T-cell (primary cell): Measurements from ENCODE around the gene ASTL. TPM values are rescaled to one million over a fixed set of nuclear protein-coding genes. Genes with fewer than 3 reads are reported as not detected.
A peak's percentile ranks its signal among the peaks of the same experiment; 100 is the strongest.

Source experiments
- ATAC-seq, 4 experiments: fragments of 200-7000 bp in 3 of 4; fragments of 150-1000 bp in 1 of 4; cut with Tn5 transposase; replicated peaks in 1 of 4; 1 replicate in 3 of 4; 2 replicates in 1 of 4; pipeline ENCODE4 v1.10.0; 2021; ENCODE audit warnings: moderate library complexity in 3 of 4, mild to moderate bottlenecking in 2 of 4, moderate number of reproducible peaks in 1 of 4
- CTCF ChIA-PET, 2 donors: fragments of 300-600 bp; sonication (Branson Sonifier 250); formaldehyde crosslinking; loops; one replicate each; lab custom pipeline; 2022; ENCODE audit warnings: antibody characterized with exemption in 2 of 2; lab: Charles Lee
- POLR2A ChIA-PET, 2 donors: fragments of 300-600 bp; sonication (Branson Sonifier 250); formaldehyde crosslinking; loops; one replicate each; lab custom pipeline; 2022; ENCODE audit warnings: antibody characterized with exemption in 2 of 2; lab: Charles Lee
- DNase-seq, 35 experiments: peaks; one replicate each; pipeline versions ENCODE4 v3.0.0 to v3.0.0-alpha.2; 2013 to 2023
- H3K27ac ChIP-seq: one replicate; pipeline ENCODE4 v1.5.1; 2013; ENCODE audit warnings: low read length
- H3K27me3 ChIP-seq, 2 experiments: replicated peaks in 1 of 2; 1 replicate in 1 of 2; 2 replicates in 1 of 2; pipeline versions ENCODE4 v1.6.1 to v1.7.0; 2013; ENCODE audit warnings: low read length in 1 of 2, mixed read lengths in 1 of 2; ENCODE audit not compliant: control insufficient read depth in 2 of 2, insufficient read depth in 2 of 2; ENCODE audit errors: extremely low read depth in 1 of 2
- H3K36me3 ChIP-seq, 2 donors: 1 replicate in 1 of 2; 2 replicates in 1 of 2; pipeline versions ENCODE4 v1.6.1 to v1.7.0; 2013; ENCODE audit warnings: low read length in 1 of 2; ENCODE audit not compliant: control insufficient read depth in 2 of 2, insufficient read depth in 1 of 2; ENCODE audit errors: extremely low read depth in 1 of 2
- H3K4me1 ChIP-seq, 2 experiments: 1 replicate in 1 of 2; 2 replicates in 1 of 2; pipeline versions ENCODE4 v1.6.1 to v1.7.0; 2013; ENCODE audit warnings: low read length in 2 of 2, mixed read lengths in 1 of 2; ENCODE audit not compliant: insufficient read depth in 2 of 2, control insufficient read depth in 1 of 2; ENCODE audit errors: extremely low read depth in 1 of 2
- H3K4me3 ChIP-seq, 2 donors: 1 replicate in 1 of 2; 2 replicates in 1 of 2; pipeline versions ENCODE4 v1.5.1 to v1.7.0; 2013; ENCODE audit warnings: mild to moderate bottlenecking in 2 of 2, low read length in 1 of 2, moderate library complexity in 1 of 2; ENCODE audit not compliant: control insufficient read depth in 1 of 2; ENCODE audit errors: extremely low read depth in 1 of 2
- H3K9me3 ChIP-seq: 2 replicates; pipeline ENCODE4 v1.7.0; 2013
- H3K27ac Mint-ChIP-seq, 2 donors: one replicate each; pipeline ENCODE4 v1.8.0; 2020 to 2021; ENCODE audit warnings: mild to moderate bottlenecking in 2 of 2, mixed read lengths in 2 of 2
- H3K27me3 Mint-ChIP-seq, 2 donors: one replicate each; pipeline ENCODE4 v1.8.0; 2021 to 2022; ENCODE audit warnings: mixed read lengths in 2 of 2
- H3K36me3 Mint-ChIP-seq: one replicate; pipeline ENCODE4 v1.8.0; 2021; ENCODE audit warnings: mixed read lengths
- H3K4me1 Mint-ChIP-seq, 3 donors: one replicate each; pipeline ENCODE4 v1.8.0; 2020 to 2022; ENCODE audit warnings: mixed read lengths in 3 of 3, mild to moderate bottlenecking in 1 of 3
- H3K4me3 Mint-ChIP-seq, 3 donors: one replicate each; pipeline ENCODE4 v1.8.0; 2020 to 2022; ENCODE audit warnings: mild to moderate bottlenecking in 3 of 3, mixed read lengths in 3 of 3, moderate library complexity in 3 of 3
- H3K9me3 Mint-ChIP-seq, 3 donors: one replicate each; pipeline ENCODE4 v1.8.0; 2020 to 2022; ENCODE audit warnings: mixed read lengths in 3 of 3
- WGBS: methylation state at CpG from one replicate; pipeline ENCODE4 v1.1.5; 2013; ENCODE audit warnings: missing lambda C conversion rate; ENCODE audit not compliant: insufficient coverage; 5-methylcytosine and 5-hydroxymethylcytosine counted together
- total RNA-seq, 35 experiments: library from RNA in 6 of 35; stranded (reverse) in 6 of 35; fragments of 120-200 nt in 1 of 35; gene quantifications; one replicate each; pipeline versions ENCODE4 v1.2.1 to v1.2.4 and lab custom pipeline; 2013 to 2026

ASTL gene
- total RNA-seq, 5 donors from 2014 or later (not counting 1 experiment from before 2014, with no cell fraction given) = 1.2 to 10.4 (median 1.4) TPM

- Mint-ChIP-seq H3K36me3 (peaks cover 18% of the 10 kb centered on the region), H3K4me3 (no peak overlapping the region), H3K9me3 (no peaks in the 10 kb centered on the region), H3K27ac (peak overlapping the region; percentile 44 to 58), H3K27me3 (no peaks in the 10 kb centered on the region), H3K4me1 (peaks cover 0 to 18% (median 15%) of the 10 kb centered on the region in 3 donors)
- CTCF ChIA-PET = interaction anchor here (0.6 to 2.1 kb wide), 4 partner anchors 14 to 46 kb away, joined by 5 to 12 read pairs (median 5); partner anchors contain the start of gene ADRA2B (in 1 of the 2)
- POLR2A ChIA-PET = interaction anchor here in 1 of 2 donors (0.5 to 0.7 kb wide), 3 partner anchors 13 to 57 kb away, joined by 3 read pairs; no protein-coding TSS in a partner anchor
- Histone ChIP-seq H3K36me3 (peaks cover 3 to 8% of the 10 kb centered on the region in 2 donors), H3K4me3 (no peak overlapping the region), H3K4me1 (peaks cover 0 to 26% of the 10 kb centered on the region in 2 experiments), H3K27me3 (peaks cover 0 to under 1% of the 10 kb centered on the region in 2 experiments), H3K9me3 (no peaks in the 10 kb centered on the region), H3K27ac (peak overlapping the region; percentile 12)
- no peak for ATAC-seq
- DNase-seq = no peak
- 55% methylated on average over 1 of the region's 4 CpGs for WGBS
Measured at GRCh38 chr2:96130483-96130882, 7.8 kb downstream of the ASTL start.

GRCh38 chr2:96129528-96130120, 8.7 kb downstream of the ASTL start:
- peaks cover 0 to 26% of the 10 kb centered on the region in 2 experiments for H3K4me1 ChIP-seq

GRCh38 chr2:96128456-96128855, 9.8 kb downstream of the ASTL start:
- Mint-ChIP-seq H3K36me3 (peaks cover 32% of the 10 kb centered on the region), H3K4me3 (no peak overlapping the region), H3K27me3 (peaks cover 0 to 4% of the 10 kb centered on the region in 2 donors), H3K9me3 (no peaks in the 10 kb centered on the region), H3K27ac (no peak overlapping the region), H3K4me1 (peaks cover 0 to 18% (median 15%) of the 10 kb centered on the region in 3 donors)
- H3K27me3 ChIP-seq = peaks cover 0 to 10% of the 10 kb centered on the region in 2 experiments
- H3K4me3 ChIP-seq = no peak overlapping the region
- H3K9me3 ChIP-seq = no peaks in the 10 kb centered on the region
- WGBS = 100% methylated on average over 1 of the region's 6 CpGs
- ChIA-PET POLR2A (no interaction called here), CTCF (no interaction called here)
- ATAC-seq (no peak), DNase-seq (no peak)
- H3K4me1 ChIP-seq = peaks cover 0 to 26% of the 10 kb centered on the region in 2 experiments
- no peak overlapping the region for H3K27ac ChIP-seq
- H3K36me3 ChIP-seq = peaks cover 3 to 13% of the 10 kb centered on the region in 2 donors

More at GRCh38 chr2:96129528-96130120, 8.7 kb downstream of the ASTL start:
- ChIA-PET POLR2A (no interaction called here), CTCF (interaction anchor here (1.9 to 2.1 kb wide), 2 partner anchors 45 to 46 kb away, joined by 5 to 12 read pairs; no protein-coding TSS in a partner anchor)
- DNase-seq = peak in 2 of 35 experiments; percentile 30 to 51
- Mint-ChIP-seq H3K4me1 (peaks cover 0 to 18% (median 15%) of the 10 kb centered on the region in 3 donors), H3K4me3 (no peak overlapping the region), H3K36me3 (peaks cover 27% of the 10 kb centered on the region), H3K27ac (no peak overlapping the region), H3K27me3 (peaks cover 0 to 3% of the 10 kb centered on the region in 2 donors), H3K9me3 (no peaks in the 10 kb centered on the region)
- H3K4me3 ChIP-seq = no peak overlapping the region
- no peaks in the 10 kb centered on the region for H3K9me3 ChIP-seq
- H3K27me3 ChIP-seq = peaks cover 0 to 2% of the 10 kb centered on the region in 2 experiments
- WGBS = 98% methylated on average over 5 of the region's 16 CpGs
- peaks cover 3 to 8% of the 10 kb centered on the region in 2 donors for H3K36me3 ChIP-seq
- ATAC-seq = no peak
- H3K27ac ChIP-seq = peak overlapping the region; percentile 12

GRCh38 chr2:96124406-96125265, 13.7 kb downstream of the ASTL start:
- DNase-seq (no peak), ATAC-seq (no peak)
- peaks cover 0 to 48% of the 10 kb centered on the region in 2 experiments for H3K27me3 ChIP-seq
- H3K27ac Mint-ChIP-seq = no peak overlapping the region
- H3K4me3 ChIP-seq = no peak overlapping the region
- no peak overlapping the region for H3K27ac ChIP-seq
- H3K4me1 Mint-ChIP-seq = peaks cover 0 to 8% (median 0%) of the 10 kb centered on the region in 3 donors
- 87% methylated on average over 14 of the region's 14 CpGs for WGBS
- CTCF ChIA-PET = interaction anchor here in 1 of 2 donors (0.6 kb wide), 1 partner anchor 64 kb away, joined by 4 read pairs; no protein-coding TSS in a partner anchor
- H3K9me3 Mint-ChIP-seq = no peaks in the 10 kb centered on the region
- H3K4me3 Mint-ChIP-seq = no peak overlapping the region
- peaks cover 0 to 7% of the 10 kb centered on the region in 2 donors for H3K36me3 ChIP-seq
- POLR2A ChIA-PET = no interaction called here
- peaks cover 0 to 5% of the 10 kb centered on the region in 2 experiments for H3K4me1 ChIP-seq
- H3K9me3 ChIP-seq = no peaks in the 10 kb centered on the region
- peaks cover 22 to 23% of the 10 kb centered on the region in 2 donors for H3K27me3 Mint-ChIP-seq
- peaks cover 28% of the 10 kb centered on the region for H3K36me3 Mint-ChIP-seq

GRCh38 chr2:96123936-96124335, 14.4 kb downstream of the ASTL start:
- Histone ChIP-seq H3K27ac (no peak overlapping the region), H3K9me3 (no peaks in the 10 kb centered on the region), H3K27me3 (peaks cover 0 to 55% of the 10 kb centered on the region in 2 experiments), H3K4me3 (no peak overlapping the region), H3K4me1 (no peaks in the 10 kb centered on the region), H3K36me3 (peaks cover 0 to 6% of the 10 kb centered on the region in 2 donors)
- Mint-ChIP-seq H3K36me3 (peaks cover 25% of the 10 kb centered on the region), H3K4me3 (no peak overlapping the region), H3K27ac (no peak overlapping the region), H3K9me3 (no peaks in the 10 kb centered on the region), H3K4me1 (peaks cover 0 to 7% (median 0%) of the 10 kb centered on the region in 3 donors), H3K27me3 (peaks cover 23 to 28% of the 10 kb centered on the region in 2 donors)
- CTCF ChIA-PET = no interaction called here
- POLR2A ChIA-PET = no interaction called here
- no peak for ATAC-seq
- no peak for DNase-seq
- 92% methylated on average over 8 of the region's 11 CpGs for WGBS

- H3K27ac Mint-ChIP-seq = no peak overlapping the region
- peaks cover 0 to 7% (median 0%) of the 10 kb centered on the region in 3 donors for H3K4me1 Mint-ChIP-seq
- peaks cover 0 to 61% of the 10 kb centered on the region in 2 experiments for H3K27me3 ChIP-seq
- H3K4me3 Mint-ChIP-seq = no peak overlapping the region
- ChIA-PET POLR2A (no interaction called here), CTCF (no interaction called here)
- peaks cover 0 to 6% of the 10 kb centered on the region in 2 donors for H3K36me3 ChIP-seq
- no peaks in the 10 kb centered on the region for H3K9me3 Mint-ChIP-seq
- H3K4me1 ChIP-seq = no peaks in the 10 kb centered on the region
- no peaks in the 10 kb centered on the region for H3K9me3 ChIP-seq
- DNase-seq = no peak
- no peak overlapping the region for H3K27ac ChIP-seq
- H3K4me3 ChIP-seq = no peak overlapping the region
- H3K27me3 Mint-ChIP-seq = peaks cover 23 to 30% of the 10 kb centered on the region in 2 donors
- ATAC-seq = no peak
- H3K36me3 Mint-ChIP-seq = peaks cover 25% of the 10 kb centered on the region
- no CpG with 5 or more reads among the region's 1 CpG for WGBS
Measured at GRCh38 chr2:96123290-96123689, 15.0 kb downstream of the ASTL start.
